HG03196 (cell line): ENCODE data around the gene REPS1.
A peak's percentile ranks its signal among the peaks of the same experiment; 100 is the strongest.
"Not testable (repeated sequence)": the region's sequence is repeated elsewhere in the genome, so short reads cannot be mapped to it uniquely, and the experiment has no call there.

Experiments
- ATAC-seq: cut with Tn5 transposase; IDR thresholded peaks from one replicate; pipeline ENCODE4 v1.9.1; 2021; ENCODE audit not compliant: unreplicated experiment

The REPS1 gene, protein sequence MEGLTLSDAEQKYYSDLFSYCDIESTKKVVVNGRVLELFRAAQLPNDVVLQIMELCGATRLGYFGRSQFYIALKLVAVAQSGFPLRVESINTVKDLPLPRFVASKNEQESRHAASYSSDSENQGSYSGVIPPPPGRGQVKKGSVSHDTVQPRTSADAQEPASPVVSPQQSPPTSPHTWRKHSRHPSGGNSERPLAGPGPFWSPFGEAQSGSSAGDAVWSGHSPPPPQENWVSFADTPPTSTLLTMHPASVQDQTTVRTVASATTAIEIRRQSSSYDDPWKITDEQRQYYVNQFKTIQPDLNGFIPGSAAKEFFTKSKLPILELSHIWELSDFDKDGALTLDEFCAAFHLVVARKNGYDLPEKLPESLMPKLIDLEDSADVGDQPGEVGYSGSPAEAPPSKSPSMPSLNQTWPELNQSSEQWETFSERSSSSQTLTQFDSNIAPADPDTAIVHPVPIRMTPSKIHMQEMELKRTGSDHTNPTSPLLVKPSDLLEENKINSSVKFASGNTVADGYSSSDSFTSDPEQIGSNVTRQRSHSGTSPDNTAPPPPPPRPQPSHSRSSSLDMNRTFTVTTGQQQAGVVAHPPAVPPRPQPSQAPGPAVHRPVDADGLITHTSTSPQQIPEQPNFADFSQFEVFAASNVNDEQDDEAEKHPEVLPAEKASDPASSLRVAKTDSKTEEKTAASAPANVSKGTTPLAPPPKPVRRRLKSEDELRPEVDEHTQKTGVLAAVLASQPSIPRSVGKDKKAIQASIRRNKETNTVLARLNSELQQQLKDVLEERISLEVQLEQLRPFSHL

GRCh38 chr6:138987643-138988468 lies at the start of gene REPS1:
TSS of gene REPS1 (minus strand) at chr6:138988253. CDS start at chr6:138987682, 571 bp downstream.
- ATAC-seq: peak; percentile 88

- ATAC-seq: no peak
Measured at GRCh38 chr6:139037490-139037889, 49.4 kb upstream of the REPS1 start.

DNA sequence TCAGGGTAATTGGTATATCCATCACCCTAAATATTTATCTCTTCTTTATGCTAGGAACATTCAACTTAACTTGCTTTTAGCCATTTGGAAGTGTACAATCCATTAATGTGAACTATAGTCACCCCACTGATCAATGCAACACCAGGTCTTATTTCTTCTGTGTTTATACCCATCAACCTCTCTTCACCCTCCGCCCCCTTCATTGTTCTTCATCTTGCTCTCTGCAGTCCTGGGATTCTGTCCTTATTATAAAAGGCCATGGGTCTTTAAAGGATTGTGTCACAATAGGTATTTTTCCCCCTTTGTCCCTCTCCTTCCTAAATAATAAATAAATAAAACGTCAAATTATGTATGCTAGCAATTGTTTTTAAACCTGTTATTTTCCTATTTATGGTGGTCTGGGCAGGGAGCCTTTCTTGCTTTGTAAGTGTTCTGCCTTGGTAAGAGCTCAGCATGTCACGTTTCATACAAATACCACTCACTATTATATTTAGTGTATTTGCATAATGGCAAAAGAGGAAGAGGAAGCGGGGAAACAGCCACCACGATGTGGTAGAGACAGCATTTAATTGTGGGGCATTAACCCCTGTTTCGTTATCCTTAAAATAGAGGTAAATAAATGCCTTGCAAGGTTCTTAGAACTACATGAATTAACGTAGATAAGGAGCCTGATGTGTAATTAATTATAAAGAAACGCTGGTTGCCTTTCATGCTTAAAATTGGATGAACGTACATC lies 42.3 kb upstream of the REPS1 start:
- peak; percentile 47 for ATAC-seq

DNA sequence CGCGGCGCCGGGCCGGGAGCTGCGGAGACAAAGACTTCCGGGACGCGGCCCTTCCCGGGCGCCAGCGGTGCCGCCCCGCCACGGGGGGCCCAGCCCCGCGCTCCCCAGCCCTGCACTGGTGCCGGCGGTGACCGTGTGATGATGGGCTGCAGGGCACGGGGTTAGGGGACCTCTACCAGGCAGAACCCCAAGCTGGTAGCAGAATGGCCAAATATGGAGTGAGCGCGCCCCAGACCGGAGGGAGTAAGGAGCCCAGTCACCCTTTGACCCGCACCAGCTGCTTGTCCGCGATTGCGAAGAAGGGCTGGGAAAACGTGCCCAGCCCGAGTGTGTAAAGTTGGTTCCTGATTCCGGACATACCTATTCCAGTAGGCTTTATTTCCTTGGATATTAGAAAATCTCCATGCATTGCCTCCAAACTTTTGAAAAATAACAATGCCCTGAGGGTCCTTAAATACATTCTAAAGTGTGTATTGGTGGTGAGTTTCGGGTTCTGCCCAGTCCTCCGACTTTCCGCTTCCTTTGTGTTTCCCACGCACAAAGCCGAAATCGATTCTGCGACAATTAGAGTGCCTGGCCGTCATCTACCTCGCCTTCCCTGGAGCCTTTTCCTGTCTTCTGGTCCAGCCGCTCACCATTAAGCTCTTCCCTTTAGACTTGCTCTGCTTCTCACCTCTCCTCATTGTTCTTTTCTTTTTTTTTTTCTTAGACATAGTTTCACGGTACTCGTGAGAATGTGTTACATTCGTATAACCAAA lies 41.6 kb upstream of the REPS1 start:
- ATAC-seq: peak; percentile 32

- peak; percentile 51 for ATAC-seq
Measured at GRCh38 chr6:139028658-139029469, 40.8 kb upstream of the REPS1 start, which contains the start of gene ABRACL. TSS of gene ABRACL (plus strand) at chr6:139028745. CDS start at chr6:139034161, 5,416 bp downstream.

GRCh38 chr6:139028215-139028657 lies 40.2 kb upstream of the REPS1 start:
- ATAC-seq: no peak

DNA sequence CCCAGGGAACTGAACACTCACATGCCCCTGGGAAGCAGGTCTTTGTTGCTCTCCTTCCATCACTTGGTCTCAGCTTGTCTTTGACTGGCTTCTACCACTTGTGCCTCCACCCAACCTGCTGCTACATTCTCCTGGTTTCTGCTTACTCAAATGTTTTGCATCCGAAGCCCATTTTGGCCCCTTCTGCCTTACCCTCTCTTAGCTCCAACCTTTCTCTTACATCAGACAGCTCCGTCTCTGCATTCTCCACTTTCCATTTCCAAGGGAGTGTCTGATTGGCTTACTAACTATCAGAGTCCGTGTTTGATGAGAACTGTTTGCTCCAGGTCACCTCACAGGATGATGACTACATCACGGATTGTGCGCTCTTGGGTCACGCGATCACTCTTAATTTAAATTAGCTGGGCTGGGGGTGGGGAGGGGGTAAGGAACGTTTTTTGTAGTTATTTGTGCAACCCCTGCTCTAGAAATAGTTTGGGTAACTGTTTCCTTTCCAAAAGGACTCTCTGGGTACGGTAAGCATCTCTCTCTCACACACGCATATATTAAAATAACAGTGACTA lies 39.6 kb upstream of the REPS1 start:
- peak; percentile 28 for ATAC-seq

DNA sequence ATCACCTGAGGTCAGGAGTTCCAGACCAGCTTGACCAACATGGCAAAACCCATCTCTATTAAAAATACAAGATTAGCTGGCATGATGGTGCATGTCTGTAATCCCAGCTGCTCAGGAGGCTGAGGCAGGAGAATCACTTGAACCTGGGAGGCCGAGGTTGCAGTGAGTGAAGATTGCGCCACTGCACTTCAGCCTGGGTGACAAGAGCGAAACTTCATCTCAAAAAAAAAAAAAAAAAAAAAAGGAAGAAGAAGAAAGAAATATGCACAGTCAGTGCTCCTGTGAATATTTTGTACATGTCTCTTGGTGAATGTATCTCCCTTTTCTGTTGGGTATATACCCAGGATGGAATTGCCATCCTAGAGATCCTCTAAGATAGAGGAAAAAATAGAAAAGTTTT lies 37.4 kb upstream of the REPS1 start:
- not testable (repeated sequence) for ATAC-seq

DNA sequence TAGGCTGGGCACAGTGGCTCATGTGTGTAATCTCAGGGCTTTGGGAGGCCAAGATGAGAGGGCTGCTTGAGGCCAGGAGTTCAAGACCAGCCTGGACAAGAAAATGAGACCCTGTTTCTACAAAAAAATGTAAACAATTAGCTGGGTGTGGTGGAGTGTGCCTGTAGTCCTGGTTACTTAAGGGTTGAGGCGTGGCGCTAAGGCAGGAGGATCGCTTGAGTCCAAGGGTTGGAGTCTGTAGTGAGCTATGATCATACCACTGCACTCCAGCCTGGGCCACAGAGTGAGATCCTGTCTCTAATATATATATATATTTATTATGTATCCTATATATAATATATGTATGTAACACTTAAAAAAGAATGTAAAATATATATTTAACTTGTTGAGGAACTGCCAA lies 32.6 kb upstream of the REPS1 start:
- no peak for ATAC-seq

- ATAC-seq: no peak
Measured at GRCh38 chr6:139019722-139020121, 31.7 kb upstream of the REPS1 start.

GRCh38 chr6:139017227-139017626 lies 29.2 kb upstream of the REPS1 start:
- ATAC-seq: no peak

DNA sequence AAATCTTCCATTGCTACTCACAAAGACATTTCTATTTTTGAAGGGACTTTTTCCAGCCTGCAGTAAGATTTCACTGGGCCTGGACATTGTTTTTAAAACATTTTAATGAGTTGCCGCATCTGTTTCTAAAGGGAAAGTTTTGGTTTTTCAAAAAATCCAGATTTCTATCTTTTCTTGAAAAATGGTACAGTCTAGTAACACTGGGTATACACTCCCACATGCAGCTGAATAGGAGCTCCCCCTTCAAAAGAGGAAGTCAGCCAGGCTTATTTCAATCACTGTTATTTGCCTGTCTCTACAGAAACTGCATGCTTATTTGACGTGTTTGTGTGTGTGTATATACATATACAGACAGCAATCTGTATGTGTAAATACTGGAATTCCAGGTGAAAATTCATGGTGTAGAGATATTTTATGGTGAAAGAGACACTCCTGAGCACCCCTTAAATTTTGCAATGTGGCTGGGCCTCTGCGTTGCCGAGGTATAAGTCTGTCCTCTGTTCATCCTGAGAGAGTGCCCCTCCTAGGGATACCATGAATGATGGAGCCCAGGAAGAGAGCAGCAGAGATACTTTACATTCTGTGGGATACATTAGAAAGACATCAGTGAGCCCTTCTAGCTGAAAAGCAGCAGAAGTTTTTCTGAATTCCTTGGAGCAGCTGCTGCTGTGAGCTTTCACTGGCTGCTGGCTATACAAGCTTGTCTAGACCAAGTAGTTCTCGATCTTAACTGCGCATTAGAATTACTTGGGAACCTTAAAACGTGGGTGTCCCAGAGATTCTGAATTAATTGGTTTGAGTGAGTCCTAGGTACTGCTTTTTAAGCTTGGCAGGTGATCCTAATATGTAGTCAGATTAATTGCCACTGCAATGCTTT lies 28.5 kb upstream of the REPS1 start:
- peak; percentile 73 for ATAC-seq

GRCh38 chr6:139014945-139015344 lies 26.9 kb upstream of the REPS1 start:
- ATAC-seq: no peak

DNA sequence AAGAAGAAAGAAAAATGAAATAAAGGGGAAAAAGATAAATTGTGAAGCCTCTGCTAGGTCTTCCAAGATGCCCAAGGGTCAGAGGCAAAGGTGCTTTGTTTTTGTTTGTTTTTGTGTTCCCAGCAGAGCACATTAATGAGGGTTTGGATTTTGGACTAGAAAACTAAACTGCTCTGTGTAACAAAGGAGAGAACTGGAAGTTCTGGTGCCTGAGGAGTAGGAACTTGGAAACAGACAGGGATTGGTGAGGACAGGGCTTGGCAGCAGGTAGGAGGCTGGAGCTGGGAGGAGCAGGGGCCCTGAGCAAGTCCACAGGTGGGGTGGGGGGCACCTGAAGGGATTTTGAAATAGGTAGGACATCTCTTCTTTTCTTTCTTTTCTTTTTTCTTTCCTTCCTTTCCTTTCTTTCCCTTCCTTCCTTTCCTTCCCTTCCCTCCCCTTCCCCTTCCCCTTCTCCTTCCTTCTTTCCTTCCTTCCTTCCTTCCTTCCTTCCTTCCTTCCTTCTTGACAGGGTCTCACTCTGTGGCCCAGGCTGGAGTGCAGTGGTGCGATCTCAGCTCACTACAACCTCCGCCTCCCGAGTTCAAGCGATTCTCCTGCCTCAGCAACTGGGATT lies 25.2 kb upstream of the REPS1 start:
- no peak for ATAC-seq

DNA sequence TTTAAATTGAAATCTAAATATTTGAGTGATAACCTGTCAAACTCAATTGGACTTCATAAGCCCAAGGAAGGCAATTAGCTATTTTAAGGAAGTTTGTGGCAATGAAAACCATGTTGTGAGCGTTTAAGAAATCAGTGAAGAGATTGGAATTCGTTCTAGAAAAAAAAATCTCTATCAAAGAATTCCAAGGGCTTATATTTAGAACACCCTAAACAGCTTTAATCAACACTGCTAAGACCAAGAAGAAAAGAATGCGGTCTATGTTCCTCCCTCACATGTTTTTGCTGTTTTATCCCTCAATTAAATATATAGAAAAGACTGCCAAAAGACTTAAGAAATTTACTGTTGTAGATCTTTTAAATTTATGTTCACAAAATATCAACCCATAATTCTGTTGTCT lies 23.9 kb upstream of the REPS1 start:
- no peak for ATAC-seq

GRCh38 chr6:139010674-139011073 lies 22.6 kb upstream of the REPS1 start:
- ATAC-seq: no peak

DNA sequence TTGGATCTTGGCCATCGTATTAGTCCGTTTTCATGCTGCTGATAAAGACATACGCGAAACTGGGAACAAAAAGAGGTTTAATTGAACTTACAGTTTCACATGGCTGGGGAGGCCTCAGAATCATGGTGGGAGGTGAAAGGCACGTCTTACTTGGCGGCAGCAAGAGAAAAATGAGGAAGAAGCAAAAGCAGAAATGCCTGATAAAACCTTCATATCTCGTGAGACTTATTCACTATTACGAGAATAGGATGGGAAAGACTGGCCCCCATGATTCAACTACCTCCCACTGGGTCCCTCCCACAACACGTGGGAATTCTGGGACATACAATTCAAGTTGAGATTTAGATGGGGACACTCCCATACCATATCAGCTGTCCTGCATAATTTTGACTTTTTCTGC lies 20.1 kb upstream of the REPS1 start:
- ATAC-seq: no peak
